ENCODE data around the gene C19orf25. TPM values are rescaled to one million over a fixed set of nuclear protein-coding genes. Genes with fewer than 3 reads are reported as not detected.

C19orf25 gene
- total RNA-seq, 1 experiment from 2014 or later, result 35.0 TPM

GRCh38 chr19:1445932-1446712 lies 32.9 kb downstream of the C19orf25 start:
- peaks cover 30% of the 10 kb centered on the region for H3K27me3 ChIP-seq (replicated peaks; ENCODE audit: insufficient read depth, low read depth, low read length, poor library complexity)
- peaks cover 18% of the 10 kb centered on the region for H3K36me3 ChIP-seq (ENCODE audit: insufficient read depth, low read length, poor library complexity, severe bottlenecking)
- ChIA-PET CTCF (interaction anchor here (1.1 kb wide), 1 partner anchor 26 kb away, joined by 3 read pairs; no protein-coding TSS in a partner anchor), POLR2A (ENCODE audit: low non-redundant PET) (interaction anchor here (0.6 kb wide), 1 partner anchor 10 kb away, joined by 20 read pairs; no protein-coding TSS in a partner anchor)
- peak; percentile 75 for DNase-seq (ENCODE audit: low spot score)
- intact Hi-C loops (cut with micrococcal nuclease; ENCODE audit: unreplicated experiment), result loop anchor here (10.0 kb wide), 1 partner anchor 171 kb away; the partner anchor contains the start of gene FAM174C
- TF ChIP-seq CTCF (conservative IDR thresholded peaks at IDR 0.05; ENCODE audit: low read depth, low read length), result no peak
- H3K4me3 ChIP-seq (ENCODE audit: low read depth, low read length, poor library complexity, severe bottlenecking), result peak overlapping the region; percentile 56
- BruUV-seq (replicated peaks), result no TSS peak
- no peak overlapping the region for H3K27ac ChIP-seq (ENCODE audit: low read depth, low read length, poor library complexity, severe bottlenecking)
- peaks cover 19% of the 10 kb centered on the region for H3K4me1 ChIP-seq (ENCODE audit: insufficient read depth, low read length, poor library complexity, severe bottlenecking)
- H3K9me3 ChIP-seq (ENCODE audit: low read depth, low read length, poor library complexity, severe bottlenecking), result no peaks in the 10 kb centered on the region

GRCh38 chr19:1445185-1445931 lies 33.7 kb downstream of the C19orf25 start:
- H3K9me3 ChIP-seq (ENCODE audit: low read depth, low read length, poor library complexity, severe bottlenecking), result no peaks in the 10 kb centered on the region
- BruUV-seq (replicated peaks), result no TSS peak

More at GRCh38 chr19:1445185-1445931, 33.7 kb downstream of the C19orf25 start:
- peak; percentile 72 for DNase-seq (ENCODE audit: low spot score)
- ChIA-PET CTCF (interaction anchor here (1.1 kb wide), 1 partner anchor 27 kb away, joined by 3 read pairs; no protein-coding TSS in a partner anchor), POLR2A (ENCODE audit: low non-redundant PET) (no interaction called here)
- TF ChIP-seq CTCF (conservative IDR thresholded peaks at IDR 0.05; ENCODE audit: low read depth, low read length) (peak; percentile 65), EZH2 (IDR thresholded peaks at IDR 0.05; ENCODE audit: borderline replicate concordance, low read depth, low read length, poor library complexity, severe bottlenecking) (no peak)
- intact Hi-C loops (cut with micrococcal nuclease; ENCODE audit: unreplicated experiment), result loop anchor here (10.0 kb wide), 1 partner anchor 171 kb away; the partner anchor contains the start of gene FAM174C
- peaks cover 23% of the 10 kb centered on the region for H3K27me3 ChIP-seq (replicated peaks; ENCODE audit: insufficient read depth, low read depth, low read length, poor library complexity)
- H3K27ac ChIP-seq (ENCODE audit: low read depth, low read length, poor library complexity, severe bottlenecking), result no peak overlapping the region
- H3K36me3 ChIP-seq (ENCODE audit: insufficient read depth, low read length, poor library complexity, severe bottlenecking), result peaks cover 25% of the 10 kb centered on the region
- peaks cover 26% of the 10 kb centered on the region for H3K4me1 ChIP-seq (ENCODE audit: insufficient read depth, low read length, poor library complexity, severe bottlenecking)
- H3K4me3 ChIP-seq (ENCODE audit: low read depth, low read length, poor library complexity, severe bottlenecking), result peak overlapping the region; percentile 56
